Stimulated activated CD4-positive, alpha-beta T cell treated with anti-CD3 and anti-CD28 coated beads, Interleukin-12 subunit alpha, Interleukin-12 subunit beta, amount 100 ng/mL, for 24 hours (primary cell): ENCODE results near the gene ALG12.
"Not testable (repeated sequence)": the region's sequence is repeated elsewhere in the genome, so short reads cannot be mapped to it uniquely, and the experiment has no call there.

ENCODE experiments used
- DNase-seq, 2 experiments: peaks; one replicate each; pipeline ENCODE4 v3.0.0-alpha.2; 2020; ENCODE audit warnings: low read depth in 2 of 2

Gene ALG12

GRCh38 chr22:49867303-49868265 lies 50.7 kb downstream of the ALG12 start:
- no peak for DNase-seq

- no peak for DNase-seq
These were observed 51.6 kb downstream of the ALG12 start for GRCh38 chr22:49866646-49867045.

GRCh38 chr22:49866134-49866533 lies 52.1 kb downstream of the ALG12 start:
- DNase-seq: no peak

GRCh38 chr22:49865156-49865555 lies 53.1 kb downstream of the ALG12 start:
- no peak for DNase-seq

GRCh38 chr22:49863931-49864330 lies 54.3 kb downstream of the ALG12 start:
- DNase-seq: no peak

- no peak for DNase-seq
These were observed 55.8 kb downstream of the ALG12 start for GRCh38 chr22:49862496-49862776.

- DNase-seq: no peak
These were observed 56.4 kb downstream of the ALG12 start for GRCh38 chr22:49861642-49862495.

GRCh38 chr22:49858827-49859226 lies 59.4 kb downstream of the ALG12 start:
- no peak for DNase-seq

- DNase-seq: no peak
These were observed 61.2 kb downstream of the ALG12 start for GRCh38 chr22:49856766-49857618.

GRCh38 chr22:49856343-49856742 lies 61.9 kb downstream of the ALG12 start:
- no peak for DNase-seq

GRCh38 chr22:49855251-49855911 lies 62.9 kb downstream of the ALG12 start:
- no peak for DNase-seq

GRCh38 chr22:49853981-49854831 lies 64.0 kb downstream of the ALG12 start:
- no peak for DNase-seq

- DNase-seq: peak; percentile 97 to 98
These were observed 65.0 kb downstream of the ALG12 start, which contains the start of gene ZBED4 for GRCh38 chr22:49852898-49853894. Gene ZBED4 (plus strand): TSS chr22:49853844. CDS start chr22:49883663, 29,819 bp downstream.

GRCh38 chr22:49852568-49852897 lies 65.7 kb downstream of the ALG12 start:
- DNase-seq: not testable (repeated sequence)

GRCh38 chr22:49850959-49851802 lies 67.1 kb downstream of the ALG12 start:
- DNase-seq: no peak
